ENCODE data around the gene SHE.

The SHE gene

DNA sequence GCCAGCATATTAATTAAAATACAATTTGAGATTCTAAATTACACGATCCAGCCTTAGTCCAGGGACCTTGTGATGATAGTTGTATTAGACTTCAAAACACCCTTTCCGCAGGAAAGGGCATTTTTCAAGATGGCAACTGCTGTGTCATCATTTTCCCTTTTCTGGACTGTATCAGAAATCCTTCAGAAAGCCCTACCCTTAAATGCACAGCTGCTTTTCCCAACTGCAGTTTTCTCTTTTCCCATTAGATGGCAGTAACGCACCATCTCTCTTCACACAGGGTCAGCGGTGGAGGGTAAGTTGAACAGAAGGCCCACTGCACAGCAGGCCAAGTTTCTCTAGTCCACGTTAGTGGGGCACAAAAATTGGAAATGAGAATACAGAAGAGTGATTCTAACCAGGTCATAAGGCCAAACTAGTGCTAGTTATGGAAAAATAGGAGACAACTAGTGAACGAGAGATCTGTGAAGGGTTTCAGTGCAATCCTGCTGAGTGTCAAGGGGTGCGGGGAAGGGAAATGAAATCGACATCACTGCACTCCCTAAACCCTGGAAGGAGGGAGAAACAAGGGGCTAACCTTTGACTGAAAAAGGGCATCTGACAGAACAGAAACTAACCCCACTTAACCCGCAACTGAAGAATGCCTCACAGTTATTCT, 22.3 kb downstream of the SHE start:
- DNase-seq (ENCODE audit: low spot score) = peak; percentile 86

- DNase-seq (ENCODE audit: low spot score) = no peak
These were observed 23.6 kb downstream of the SHE start for GRCh38 chr1:154478639-154479038.

DNA sequence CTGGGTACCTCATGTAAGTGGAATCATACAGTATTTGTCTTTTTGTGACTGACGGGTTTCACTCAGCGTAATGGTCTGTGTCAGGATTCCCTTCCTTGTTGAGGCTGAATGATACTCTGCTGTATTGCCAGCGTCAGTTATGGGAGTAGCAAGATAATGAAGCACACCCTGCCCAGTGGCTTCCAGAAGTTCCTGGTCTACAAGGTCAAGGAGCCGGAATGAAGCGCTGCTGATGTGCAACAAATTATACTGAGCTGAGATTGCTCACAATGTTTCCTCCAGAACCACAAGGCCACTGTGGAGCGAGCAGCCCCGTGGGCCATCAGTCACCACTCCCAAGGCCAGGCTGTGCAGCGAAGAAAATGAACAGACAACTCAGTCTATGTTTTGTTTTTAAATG, 24.2 kb downstream of the SHE start:
- no peak for DNase-seq (ENCODE audit: low spot score)

DNA sequence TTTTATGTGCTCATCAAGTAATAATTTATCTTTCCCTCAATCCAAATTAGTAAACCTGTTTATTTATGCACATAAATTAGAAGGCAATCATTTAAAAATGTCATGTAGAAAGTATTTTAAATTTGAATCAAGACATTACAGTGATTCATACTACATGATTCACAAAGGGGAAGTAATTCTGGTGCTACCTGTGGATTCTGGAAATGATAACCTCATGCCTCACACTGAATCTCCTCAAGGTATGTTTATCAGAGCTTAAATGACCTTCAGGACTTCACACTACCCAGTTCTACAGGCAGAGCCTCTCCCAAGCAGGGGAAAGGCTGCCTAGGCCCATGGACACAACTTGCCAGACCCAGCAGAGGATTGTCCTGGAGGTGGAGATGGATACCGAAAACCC, 25.4 kb downstream of the SHE start:
- DNase-seq (ENCODE audit: low spot score) = no peak

GRCh38 chr1:154474802-154475201, 27.4 kb downstream of the SHE start:
- DNase-seq (ENCODE audit: low spot score) = no peak

GRCh38 chr1:154471304-154471703, 30.9 kb downstream of the SHE start:
- no peak for DNase-seq (ENCODE audit: low spot score)

DNA sequence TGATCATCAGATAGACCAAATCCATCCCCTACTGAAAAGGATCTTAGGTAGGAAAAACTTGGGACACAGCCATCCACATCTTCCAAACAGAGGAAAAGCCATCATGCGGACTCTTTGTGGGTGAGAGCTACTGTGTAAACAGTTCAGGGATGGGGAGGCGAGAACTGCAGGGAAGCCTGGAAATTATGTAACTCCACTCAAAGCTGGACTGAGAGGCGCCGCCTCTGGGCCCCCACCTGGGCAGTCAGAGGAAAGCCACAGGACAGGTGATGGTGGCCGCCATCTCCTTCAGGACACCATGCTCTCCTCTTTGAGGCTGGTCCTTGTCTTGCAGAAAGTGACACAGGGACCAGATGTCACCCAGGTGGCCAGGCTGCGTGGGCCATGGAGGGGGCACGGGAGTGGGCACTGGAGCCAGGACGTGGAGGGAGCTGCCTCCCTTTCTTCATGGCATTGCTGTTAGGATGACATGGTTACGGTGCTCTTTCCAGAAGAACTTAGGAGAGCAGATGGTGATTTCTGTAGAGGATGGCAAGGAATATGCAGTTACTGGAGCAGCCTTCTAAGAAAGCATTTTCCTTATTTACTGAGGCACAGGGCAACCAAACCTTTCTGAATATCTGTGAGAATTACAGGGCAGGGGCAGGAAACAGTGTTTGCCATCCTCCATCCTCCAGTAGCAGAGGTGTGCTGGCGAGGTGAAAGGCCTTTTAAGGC, 32.2 kb downstream of the SHE start:
- DNase-seq (ENCODE audit: low spot score) = no peak

GRCh38 chr1:154468535-154469250, 33.5 kb downstream of the SHE start:
- no peak for DNase-seq (ENCODE audit: low spot score)

DNA sequence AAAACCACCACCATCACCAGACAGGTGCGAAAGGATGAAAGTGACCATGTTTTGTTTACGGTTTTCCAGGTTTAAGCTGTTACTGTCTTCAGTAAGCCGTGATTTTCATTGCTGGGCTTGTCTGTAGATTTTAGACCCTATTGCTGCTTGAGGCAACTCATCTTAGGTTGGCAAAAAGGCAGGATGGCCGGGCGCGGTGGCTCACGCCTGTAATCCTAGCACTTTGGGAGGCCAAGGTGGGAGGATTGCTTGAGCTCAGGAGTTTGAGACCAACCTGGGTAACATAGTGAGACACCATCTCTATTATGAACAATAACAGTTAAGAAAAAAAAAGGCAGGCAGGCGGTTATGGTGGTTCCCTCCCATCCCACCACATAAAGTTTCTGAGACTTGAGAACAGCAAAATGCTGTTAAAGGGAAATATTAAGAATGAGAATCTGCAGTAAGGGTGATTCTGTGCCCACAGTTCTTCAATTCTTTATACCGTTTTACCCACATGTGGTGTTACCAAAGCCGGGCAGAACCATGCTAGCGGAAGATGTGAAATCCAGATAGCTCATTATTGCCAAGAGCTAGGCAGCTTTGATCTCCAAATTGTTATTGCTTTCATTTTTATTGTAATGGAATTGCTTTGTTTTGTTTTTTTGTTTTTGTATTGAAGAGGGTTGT, 34.6 kb downstream of the SHE start:
- no peak for DNase-seq (ENCODE audit: low spot score)

DNA sequence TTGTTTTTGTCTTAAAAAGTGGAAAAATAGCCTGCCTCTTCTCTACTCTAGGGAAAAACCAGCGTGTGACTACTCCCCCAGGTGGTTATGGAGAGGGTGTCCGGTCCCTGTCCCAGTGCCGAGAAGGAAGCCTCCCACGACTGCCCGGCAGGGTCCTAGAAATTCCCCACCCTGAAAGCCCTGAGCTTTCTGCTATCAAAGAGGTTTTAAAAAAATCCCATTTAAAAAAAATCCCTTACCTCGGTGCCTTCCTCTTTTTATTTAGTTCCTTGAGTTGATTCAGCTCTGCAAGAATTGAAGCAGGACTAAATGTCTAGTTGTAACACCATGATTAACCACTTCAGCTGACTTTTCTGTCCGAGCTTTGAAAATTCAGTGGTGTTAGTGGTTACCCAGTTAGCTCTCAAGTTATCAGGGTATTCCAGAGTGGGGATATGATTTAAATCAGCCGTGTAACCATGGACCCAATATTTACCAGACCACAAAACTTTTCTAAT, 35.2 kb downstream of the SHE start:
- DNase-seq (ENCODE audit: low spot score) = no peak

GRCh38 chr1:154466206-154466605, 36.0 kb downstream of the SHE start:
- no peak for DNase-seq (ENCODE audit: low spot score)

GRCh38 chr1:154465621-154466195, 36.5 kb downstream of the SHE start:
- DNase-seq (ENCODE audit: low spot score) = no peak

DNA sequence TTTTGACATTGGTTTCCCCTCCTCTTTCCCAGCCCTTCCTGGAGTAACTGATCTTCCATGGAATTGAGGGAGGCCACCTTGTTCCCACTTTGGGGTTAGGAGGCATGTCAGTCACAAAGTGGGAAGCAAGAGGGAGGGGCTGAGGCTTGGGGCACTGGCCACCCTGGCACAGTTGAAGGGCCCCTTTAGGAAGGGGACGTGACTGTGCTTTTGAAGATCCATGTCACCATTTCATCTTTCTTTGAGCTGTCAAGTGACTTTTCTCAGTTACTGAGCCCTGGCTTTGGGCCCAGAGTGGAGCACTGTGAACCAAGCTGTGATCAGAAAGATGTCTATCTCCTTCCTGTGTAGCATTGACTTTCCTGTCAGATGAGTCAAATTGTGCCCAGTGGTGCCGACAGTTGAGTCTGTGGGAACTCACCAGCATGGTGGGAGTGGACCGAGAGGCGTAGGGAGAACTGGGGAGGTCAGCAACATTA, 38.7 kb downstream of the SHE start:
- no peak for DNase-seq (ENCODE audit: low spot score)

DNA sequence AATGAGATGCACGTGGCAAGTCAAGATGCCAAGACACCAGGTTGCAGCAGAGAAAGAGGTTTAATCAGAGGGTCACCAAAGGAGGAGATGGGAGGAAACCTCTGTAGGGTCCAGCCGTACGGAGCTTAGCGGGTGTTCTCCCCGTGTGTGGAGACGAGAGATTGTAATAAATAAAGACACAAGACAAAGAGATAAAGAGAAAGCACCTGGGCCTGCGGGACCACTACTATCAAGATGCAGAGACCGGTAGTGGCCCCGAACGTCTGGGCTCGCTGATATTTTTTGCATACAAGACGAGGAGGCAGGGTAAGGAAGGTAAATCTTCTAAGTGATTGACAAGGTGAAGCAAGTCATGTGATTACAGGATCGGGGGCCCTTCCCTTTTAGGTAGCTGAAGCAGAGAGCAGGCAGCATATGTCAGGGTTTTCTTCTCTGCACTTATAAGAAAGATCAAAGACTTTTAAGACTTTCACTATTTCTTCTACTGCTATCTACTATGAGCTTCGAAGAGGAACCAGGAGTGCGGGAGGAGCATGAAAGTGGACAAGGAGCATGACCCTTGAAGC, 41.4 kb downstream of the SHE start:
- DNase-seq (ENCODE audit: low spot score) = no peak

DNA sequence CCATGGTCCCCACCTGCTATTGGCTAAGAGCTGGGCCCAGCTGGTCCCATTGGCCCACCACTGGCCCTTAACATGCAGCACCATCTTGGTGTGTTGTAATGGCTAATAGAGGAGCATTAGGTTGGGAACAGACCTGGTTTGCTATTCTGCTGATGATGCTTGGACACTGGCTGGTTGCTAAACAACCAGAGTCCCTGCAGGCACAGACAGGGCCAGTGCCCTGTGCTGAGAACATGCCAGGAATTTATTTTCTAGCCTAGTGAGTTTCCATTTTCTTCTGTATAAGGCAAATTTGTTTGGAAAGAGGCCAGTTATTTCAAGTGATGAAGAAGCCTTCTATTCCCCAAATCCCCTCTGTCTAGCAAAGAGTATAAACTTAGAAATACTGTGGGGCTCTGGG, 43.1 kb downstream of the SHE start:
- no peak for DNase-seq (ENCODE audit: low spot score)

- DNase-seq (ENCODE audit: low spot score) = no peak
These were observed 45.6 kb downstream of the SHE start for GRCh38 chr1:154456631-154457030.

DNA sequence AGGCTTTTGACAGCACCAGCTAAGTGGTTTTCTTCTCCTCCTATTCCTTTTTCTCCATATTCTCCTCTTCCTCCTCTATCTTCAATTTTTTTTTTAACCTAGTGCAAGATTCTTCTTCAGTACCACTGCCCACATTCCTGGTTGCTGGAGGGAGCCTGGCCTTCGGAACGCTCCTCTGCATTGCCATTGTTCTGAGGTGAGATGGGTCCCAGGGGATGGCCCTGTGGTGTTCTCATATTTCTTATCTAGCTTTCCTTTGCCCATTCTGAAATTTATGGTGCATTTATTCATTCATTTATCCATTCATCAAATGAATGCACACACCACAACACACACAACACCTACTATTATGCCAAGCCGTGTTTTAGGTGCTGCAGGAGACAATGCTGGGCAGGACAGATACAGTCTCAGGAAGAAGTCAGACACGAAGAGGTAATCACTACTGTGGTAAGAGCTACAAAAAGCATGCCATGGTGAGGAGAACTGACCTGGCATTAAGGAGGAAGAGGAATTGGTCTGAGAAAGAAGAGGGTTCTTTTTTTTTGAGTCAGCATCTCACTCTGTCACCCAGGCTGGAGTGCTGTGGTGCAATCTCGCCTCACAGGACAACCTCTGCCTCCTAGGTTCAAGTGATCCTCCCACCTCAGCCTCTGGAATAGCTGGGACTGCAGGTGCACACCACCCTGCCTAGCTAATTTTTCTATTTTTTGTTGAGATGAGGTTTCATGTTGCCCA, 47.7 kb downstream of the SHE start:
- DNase-seq (ENCODE audit: low spot score) = no peak

DNA sequence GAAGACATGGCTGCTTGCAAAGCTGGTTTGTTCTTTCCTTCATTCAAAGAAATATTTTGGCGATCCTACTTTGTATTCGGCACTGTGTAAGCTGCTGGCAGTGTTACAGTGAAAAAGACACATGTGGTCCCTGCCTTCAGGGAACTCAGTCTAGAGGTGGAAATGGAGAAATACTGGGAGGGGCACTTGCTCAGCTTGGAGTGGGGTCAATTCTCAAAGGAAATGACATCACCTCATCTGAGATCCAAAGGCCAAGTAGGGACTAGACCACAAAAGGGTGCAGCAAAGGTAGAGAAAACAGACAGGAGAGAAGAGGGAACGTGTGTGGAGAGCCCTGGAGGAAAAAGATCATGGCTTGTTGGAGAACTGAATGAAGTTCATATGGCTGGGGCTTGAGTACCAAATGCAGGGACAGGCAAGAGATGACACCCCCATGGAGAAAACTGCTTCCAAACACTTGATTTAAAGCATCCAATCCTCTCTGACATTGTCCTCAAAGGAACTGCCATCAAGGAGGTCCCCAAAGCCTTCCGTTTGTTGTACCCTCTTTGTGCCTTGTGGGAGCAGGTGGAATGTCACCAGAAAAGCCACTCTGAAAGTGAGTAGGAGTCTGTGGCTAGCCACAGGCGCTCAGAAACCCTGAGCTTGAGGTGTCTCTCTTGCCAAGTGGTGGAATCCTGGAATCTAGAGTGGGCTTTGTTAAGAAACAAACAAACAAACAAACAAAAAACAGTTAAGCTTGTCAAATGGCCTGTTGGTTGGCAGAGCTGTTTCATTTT, 48.4 kb downstream of the SHE start:
- DNase-seq (ENCODE audit: low spot score) = no peak

DNA sequence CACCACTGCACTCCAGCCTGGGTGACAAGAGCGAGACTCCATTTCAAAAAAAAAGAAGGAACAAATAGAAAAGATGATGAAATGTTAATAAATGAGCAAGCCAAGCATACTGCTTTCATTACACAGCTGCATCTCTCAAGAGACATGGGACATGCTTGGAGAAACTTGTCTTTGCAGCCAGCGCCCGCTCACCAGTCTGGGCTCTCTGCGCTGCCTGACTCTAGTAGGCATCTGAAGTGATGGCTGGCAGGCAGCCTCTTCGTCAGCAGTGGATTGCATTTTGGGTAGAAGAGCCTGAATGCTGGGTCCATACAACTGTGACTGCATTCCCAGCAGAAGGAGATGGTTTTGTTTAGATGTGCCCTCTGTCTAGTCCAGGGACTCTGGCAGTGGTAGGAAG, 49.1 kb downstream of the SHE start:
- DNase-seq (ENCODE audit: low spot score) = no peak

DNA sequence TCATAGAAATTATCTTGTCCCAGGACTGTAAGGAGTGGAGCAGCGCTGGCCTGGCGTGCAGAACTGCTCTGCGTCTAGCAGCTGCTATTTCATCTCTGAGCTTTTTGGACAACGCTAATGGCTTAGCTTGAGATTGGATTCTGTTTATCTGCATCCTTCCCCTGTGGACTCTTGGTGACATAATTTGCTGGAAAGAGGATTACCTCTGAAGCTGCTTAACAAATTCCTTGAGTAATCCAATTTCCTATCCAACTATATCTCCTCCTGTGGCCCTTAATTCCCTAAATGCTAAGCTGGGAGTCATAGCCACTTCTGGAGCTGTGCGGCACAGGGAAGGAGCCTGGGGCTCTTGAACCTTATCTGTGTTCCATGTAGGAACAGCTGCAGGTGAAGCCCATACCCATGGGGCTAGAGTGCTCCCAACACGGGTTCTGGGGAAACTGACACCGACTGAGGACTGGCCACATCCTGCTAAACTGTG, 53.8 kb downstream of the SHE start:
- peak; percentile 23 for DNase-seq (ENCODE audit: low spot score)
